GM12874 (cell line): Measurements from ENCODE around the gene SKAP1.

Experiments used
- TF ChIP-seq, protein P1 (sequence below): IDR thresholded peaks from 2 replicates; pipeline ENCODE4 v1.5.1; 2011; ENCODE audit warnings: low read depth, mild to moderate bottlenecking, control low read depth, low read length, moderate library complexity; ENCODE audit not compliant: insufficient read depth

Gene SKAP1

DNA sequence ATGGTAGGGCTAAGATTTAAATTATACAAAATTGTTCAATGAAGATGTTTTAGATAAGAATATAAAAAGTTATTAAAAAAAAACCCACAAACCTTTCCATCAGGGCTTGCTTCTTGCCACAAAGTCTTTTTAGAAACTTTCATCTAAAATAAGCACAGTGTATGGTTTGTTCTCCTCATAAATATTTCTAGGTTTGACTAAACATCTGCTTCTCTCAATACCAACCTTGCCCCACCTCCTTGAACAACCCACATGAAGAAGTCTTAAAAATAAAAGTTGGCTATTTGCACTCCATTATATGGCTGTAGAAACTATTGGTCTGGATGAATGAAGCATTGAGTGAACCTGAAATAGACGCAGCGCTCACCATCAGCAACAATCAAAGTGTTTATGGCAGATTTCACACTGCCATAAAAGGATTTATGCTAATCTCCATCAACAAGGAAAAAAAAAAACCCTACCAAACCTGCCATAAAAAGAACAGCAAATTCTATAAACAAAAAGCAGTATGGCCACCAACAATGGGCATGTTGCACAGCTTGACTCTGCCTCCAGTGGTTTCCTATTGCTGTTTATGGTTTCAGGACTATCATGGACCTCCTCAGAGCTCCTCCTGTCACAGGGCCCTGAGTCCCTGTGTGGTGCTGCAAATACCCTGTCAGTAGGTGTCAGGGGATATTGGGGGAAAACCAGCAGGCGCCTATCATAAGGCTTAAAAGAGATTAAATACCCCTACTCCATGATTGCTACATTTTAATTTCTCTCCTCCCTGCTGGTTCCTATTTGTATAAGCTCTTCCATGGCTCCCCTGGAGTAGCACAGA lies 284.8 kb downstream of the SKAP1 start:
- TF ChIP-seq, protein P1, sequence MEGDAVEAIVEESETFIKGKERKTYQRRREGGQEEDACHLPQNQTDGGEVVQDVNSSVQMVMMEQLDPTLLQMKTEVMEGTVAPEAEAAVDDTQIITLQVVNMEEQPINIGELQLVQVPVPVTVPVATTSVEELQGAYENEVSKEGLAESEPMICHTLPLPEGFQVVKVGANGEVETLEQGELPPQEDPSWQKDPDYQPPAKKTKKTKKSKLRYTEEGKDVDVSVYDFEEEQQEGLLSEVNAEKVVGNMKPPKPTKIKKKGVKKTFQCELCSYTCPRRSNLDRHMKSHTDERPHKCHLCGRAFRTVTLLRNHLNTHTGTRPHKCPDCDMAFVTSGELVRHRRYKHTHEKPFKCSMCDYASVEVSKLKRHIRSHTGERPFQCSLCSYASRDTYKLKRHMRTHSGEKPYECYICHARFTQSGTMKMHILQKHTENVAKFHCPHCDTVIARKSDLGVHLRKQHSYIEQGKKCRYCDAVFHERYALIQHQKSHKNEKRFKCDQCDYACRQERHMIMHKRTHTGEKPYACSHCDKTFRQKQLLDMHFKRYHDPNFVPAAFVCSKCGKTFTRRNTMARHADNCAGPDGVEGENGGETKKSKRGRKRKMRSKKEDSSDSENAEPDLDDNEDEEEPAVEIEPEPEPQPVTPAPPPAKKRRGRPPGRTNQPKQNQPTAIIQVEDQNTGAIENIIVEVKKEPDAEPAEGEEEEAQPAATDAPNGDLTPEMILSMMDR: no peak

DNA sequence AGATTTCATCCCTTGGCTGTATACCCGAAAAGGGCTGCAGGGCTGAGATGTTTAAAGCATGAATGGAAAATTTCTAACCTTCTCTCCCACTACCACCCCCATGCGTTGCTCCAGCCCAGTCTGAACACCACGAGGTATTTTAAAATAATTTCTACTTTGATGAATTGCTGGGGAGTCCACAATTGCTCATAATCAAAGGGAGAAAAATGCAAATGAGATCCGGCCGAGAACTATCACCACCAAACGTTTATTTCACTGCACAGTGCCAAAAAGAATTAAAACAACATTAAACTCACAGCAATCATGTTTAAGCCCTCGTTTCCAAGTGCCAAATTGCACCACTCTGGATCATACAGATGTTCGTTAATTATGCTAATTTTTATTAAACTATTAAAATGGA lies 285.8 kb downstream of the SKAP1 start:
- TF ChIP-seq, protein P1: no peak

DNA sequence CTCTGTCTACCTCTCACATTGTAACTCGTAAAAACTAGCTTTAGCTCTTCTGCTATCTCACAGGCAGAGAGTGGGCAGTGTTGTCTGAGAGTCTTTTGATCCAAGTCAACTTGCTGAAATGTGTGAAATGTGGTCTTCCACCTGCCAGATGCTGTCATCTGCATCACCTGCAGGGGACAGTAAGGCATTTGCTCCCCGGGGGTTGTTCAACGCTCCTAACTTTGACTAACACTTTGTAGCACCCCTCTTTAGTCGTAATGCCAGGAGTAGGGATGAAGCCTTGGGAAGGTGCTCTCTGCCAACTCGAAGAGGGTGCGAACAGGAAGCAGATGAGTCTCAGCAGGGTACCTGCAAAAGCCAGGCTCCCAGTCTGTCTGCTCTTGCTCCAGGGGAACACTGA lies 286.4 kb downstream of the SKAP1 start:
- TF ChIP-seq, protein P1: no peak

DNA sequence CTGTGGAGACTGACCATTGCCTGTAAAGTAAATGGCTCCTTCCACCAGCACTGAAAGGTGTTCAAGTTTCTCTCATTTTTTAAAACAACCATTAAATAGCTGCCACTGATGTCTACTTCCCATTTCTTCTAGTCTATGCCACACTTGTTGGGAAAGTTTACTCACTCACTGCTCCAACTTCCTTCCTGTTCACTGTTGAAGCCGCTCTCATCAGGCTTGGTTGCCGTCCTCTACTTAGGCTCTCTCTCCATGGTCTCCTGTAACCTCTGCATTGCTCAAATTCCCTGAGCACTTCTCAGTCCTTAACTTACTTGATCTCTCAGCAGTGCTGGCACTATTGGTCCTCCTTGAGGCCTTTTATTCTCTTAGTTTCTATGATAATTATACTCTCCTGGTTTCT lies 290.1 kb downstream of the SKAP1 start:
- TF ChIP-seq, protein P1: no peak

DNA sequence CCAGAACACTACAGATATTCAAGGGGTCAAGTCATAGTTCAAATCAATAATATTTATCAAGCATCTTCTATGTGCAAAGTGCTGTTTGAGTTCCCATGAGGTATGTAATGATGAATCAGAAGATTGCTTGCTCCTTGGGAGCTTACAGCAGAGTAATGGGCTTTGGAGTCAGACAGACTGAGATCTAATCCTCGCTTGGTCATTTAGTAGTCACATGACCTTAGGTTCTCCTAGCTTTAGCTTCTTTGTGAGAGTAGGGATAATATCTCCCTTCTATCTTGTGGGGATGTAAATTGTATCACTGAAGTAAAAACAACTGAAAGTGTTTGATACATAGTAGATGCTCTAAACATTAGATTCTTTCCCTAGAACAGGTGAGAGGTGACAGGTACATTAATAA lies 292.4 kb downstream of the SKAP1 start:
- TF ChIP-seq, protein P1: no peak

DNA sequence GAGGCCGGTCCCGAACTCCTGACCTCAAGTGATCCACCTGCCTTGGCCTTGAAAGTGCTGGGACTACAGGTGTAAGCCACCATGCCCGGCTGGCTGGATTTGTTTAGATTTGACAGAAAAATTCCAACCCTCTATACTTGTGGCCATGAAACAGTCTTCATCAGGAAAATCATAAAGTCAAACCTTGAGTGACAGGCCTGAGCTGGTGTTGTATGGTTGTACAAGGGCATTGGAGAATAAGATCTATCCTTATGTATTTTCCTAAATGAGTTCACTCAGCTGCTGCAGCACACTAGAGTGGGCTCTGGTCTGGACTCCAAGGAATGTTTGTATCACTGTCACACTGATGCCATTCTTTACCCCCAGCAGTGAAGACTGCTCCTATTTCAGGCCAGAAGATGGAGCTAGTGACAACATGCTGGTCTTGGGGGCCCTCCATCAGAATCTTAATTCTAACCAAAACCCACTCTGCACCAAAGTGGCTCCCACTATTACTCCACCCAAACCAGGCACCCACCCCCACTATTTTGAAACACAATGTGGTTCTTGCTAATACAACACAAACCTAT lies 295.0 kb downstream of the SKAP1 start:
- TF ChIP-seq, protein P1: peak; percentile 26; the same call in 1 of the 2 replicates

DNA sequence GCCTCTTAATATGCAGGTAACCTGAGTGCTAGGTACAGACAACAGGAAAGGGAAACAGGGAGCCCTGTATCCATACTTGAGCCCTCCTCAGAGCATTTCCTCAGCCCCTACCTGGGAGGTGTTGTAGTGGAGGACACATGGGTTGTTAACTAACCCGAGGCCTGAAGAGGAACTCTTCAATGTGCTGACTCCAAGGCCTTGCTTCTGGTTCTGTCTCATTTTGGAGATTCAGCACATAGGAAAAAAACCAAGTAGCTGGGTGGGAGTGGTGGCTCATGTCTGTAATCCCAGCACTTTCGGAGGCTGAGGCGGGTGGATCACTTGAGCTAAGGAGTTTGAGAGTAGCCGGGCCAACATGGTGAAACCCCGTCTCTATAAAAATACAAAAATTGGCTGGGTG lies 297.6 kb downstream of the SKAP1 start:
- TF ChIP-seq, protein P1: no peak
